Calu3 (cell line): ENCODE results near the gene CELSR1. TPM values are rescaled to one million over a fixed set of nuclear protein-coding genes. Genes with fewer than 3 reads are reported as not detected.

Source experiments
- BruUV-seq: library from RNA; stranded (reverse); fragments of 400-500 nt; replicated peaks from 2 replicates; lab custom pipeline; 2021; lab: Mats Ljungman, UMichigan
- CTCF ChIA-PET: fragments of 300-600 bp; sonication (Branson Sonifier 250); formaldehyde crosslinking; loops from one replicate; lab custom pipeline; 2022; ENCODE audit warnings: antibody characterized with exemption; lab: Charles Lee
- DNase-seq: peaks from one replicate; pipeline ENCODE4 v3.0.0; 2022
- H3K27ac Mint-ChIP-seq: one replicate; pipeline ENCODE4 v1.8.0; 2022; ENCODE audit warnings: mixed read lengths; ENCODE audit not compliant: unreplicated experiment
- H3K27me3 Mint-ChIP-seq: one replicate; pipeline ENCODE4 v1.8.0; 2022; ENCODE audit warnings: mixed read lengths; ENCODE audit not compliant: unreplicated experiment
- H3K36me3 Mint-ChIP-seq: one replicate; pipeline ENCODE4 v1.8.0; 2022; ENCODE audit warnings: mild to moderate bottlenecking, moderate library complexity, mixed read lengths; ENCODE audit not compliant: insufficient read depth, unreplicated experiment
- H3K4me1 Mint-ChIP-seq: one replicate; pipeline ENCODE4 v1.8.0; 2022; ENCODE audit warnings: mild to moderate bottlenecking, low read depth, mixed read lengths; ENCODE audit not compliant: unreplicated experiment
- H3K4me3 Mint-ChIP-seq: one replicate; pipeline ENCODE4 v1.8.0; 2022; ENCODE audit warnings: mild to moderate bottlenecking, low read depth, moderate library complexity, mixed read lengths; ENCODE audit not compliant: unreplicated experiment
- H3K9me3 Mint-ChIP-seq: one replicate; pipeline ENCODE4 v1.8.0; 2022; ENCODE audit warnings: low read depth, mixed read lengths; ENCODE audit not compliant: unreplicated experiment
- intact Hi-C: fragments of 100-400 bp; cut with micrococcal nuclease; formaldehyde crosslinking; loops from one replicate; pipeline ENCODE4 v1.10.0; 2022; ENCODE audit not compliant: unreplicated experiment
- total RNA-seq: library from RNA; stranded (reverse); gene quantifications from 2 replicates; pipeline ENCODE4 v1.2.3, GENCODE V29; 2022
- TF ChIP-seq, protein P1 (sequence below): fragments of 200-600 bp; IDR thresholded peaks from one replicate; pipeline ENCODE4 v1.8.0; 2022; ENCODE audit warnings: antibody characterized with exemption; ENCODE audit not compliant: unreplicated experiment

CELSR1 gene
- total RNA-seq, 1 experiment from 2014 or later, result 45.5 TPM

DNA sequence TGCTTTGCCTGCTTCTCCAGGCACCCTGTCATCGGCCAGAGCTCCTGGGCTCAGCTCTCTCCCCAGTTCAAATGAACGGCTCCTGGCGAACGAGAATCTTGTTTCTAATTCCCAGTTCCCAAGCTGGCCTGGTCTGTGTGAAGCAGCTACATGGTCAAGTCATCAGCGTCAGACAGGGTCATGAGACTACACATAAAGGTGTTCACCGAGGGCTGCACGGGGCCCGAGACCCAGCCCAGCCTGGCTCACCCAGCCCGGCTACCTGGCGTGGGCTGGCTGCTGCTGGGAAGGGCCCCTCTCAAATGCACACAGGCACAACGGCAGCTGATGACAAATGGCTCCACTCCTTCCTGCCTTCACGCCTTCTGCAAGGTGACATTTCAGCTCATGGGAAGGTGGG lies 14.6 kb upstream of the CELSR1 start:
- Mint-ChIP-seq H3K9me3 (peaks cover 2% of the 10 kb centered on the region), H3K27me3 (peaks cover 29% of the 10 kb centered on the region), H3K4me1 (peaks cover 20% of the 10 kb centered on the region), H3K4me3 (no peak overlapping the region), H3K36me3 (peaks cover 11% of the 10 kb centered on the region), H3K27ac (no peak overlapping the region)
- intact Hi-C loops, result no loop called here
- no TSS peak for BruUV-seq
- CTCF ChIA-PET, result interaction anchor here (1.0 kb wide), 1 partner anchor 12 kb away, joined by 4 read pairs; no protein-coding TSS in a partner anchor
- DNase-seq, result no peak
- TF ChIP-seq, protein P1, sequence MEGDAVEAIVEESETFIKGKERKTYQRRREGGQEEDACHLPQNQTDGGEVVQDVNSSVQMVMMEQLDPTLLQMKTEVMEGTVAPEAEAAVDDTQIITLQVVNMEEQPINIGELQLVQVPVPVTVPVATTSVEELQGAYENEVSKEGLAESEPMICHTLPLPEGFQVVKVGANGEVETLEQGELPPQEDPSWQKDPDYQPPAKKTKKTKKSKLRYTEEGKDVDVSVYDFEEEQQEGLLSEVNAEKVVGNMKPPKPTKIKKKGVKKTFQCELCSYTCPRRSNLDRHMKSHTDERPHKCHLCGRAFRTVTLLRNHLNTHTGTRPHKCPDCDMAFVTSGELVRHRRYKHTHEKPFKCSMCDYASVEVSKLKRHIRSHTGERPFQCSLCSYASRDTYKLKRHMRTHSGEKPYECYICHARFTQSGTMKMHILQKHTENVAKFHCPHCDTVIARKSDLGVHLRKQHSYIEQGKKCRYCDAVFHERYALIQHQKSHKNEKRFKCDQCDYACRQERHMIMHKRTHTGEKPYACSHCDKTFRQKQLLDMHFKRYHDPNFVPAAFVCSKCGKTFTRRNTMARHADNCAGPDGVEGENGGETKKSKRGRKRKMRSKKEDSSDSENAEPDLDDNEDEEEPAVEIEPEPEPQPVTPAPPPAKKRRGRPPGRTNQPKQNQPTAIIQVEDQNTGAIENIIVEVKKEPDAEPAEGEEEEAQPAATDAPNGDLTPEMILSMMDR, result no peak

GRCh38 chr22:46551321-46551720 lies 13.9 kb upstream of the CELSR1 start:
- H3K27me3 Mint-ChIP-seq, result peaks cover 22% of the 10 kb centered on the region
- H3K36me3 Mint-ChIP-seq, result peaks cover 15% of the 10 kb centered on the region
- peaks cover 27% of the 10 kb centered on the region for H3K4me1 Mint-ChIP-seq
- H3K4me3 Mint-ChIP-seq, result no peak overlapping the region
- CTCF ChIA-PET, result no interaction called here
- H3K27ac Mint-ChIP-seq, result no peak overlapping the region
- TF ChIP-seq, protein P1, result no peak
- intact Hi-C loops, result no loop called here
- no TSS peak for BruUV-seq
- DNase-seq, result no peak
- peaks cover 2% of the 10 kb centered on the region for H3K9me3 Mint-ChIP-seq

GRCh38 chr22:46549971-46550641 lies 12.7 kb upstream of the CELSR1 start:
- Mint-ChIP-seq H3K27ac (peak overlapping the region; percentile 18), H3K4me1 (peaks cover 33% of the 10 kb centered on the region), H3K4me3 (no peak overlapping the region), H3K27me3 (peaks cover 16% of the 10 kb centered on the region), H3K9me3 (peaks cover 2% of the 10 kb centered on the region), H3K36me3 (peaks cover 15% of the 10 kb centered on the region)
- DNase-seq, result no peak
- TF ChIP-seq, protein P1, result no peak
- CTCF ChIA-PET, result no interaction called here
- no TSS peak for BruUV-seq
- intact Hi-C loops, result no loop called here

DNA sequence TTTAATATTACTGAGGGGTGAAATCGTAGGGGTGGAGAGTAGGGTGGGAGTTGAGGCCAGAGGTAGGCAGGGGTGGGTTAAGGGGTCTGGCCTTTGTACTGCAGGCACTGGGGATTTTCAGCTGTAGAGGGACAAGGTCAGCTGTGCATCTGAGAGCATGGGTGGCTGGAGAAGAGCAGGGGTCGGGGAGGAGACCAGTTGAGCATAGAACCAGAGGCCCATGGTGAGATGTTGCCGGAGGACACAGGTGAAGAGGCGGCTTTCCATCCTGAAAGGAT lies 12.1 kb upstream of the CELSR1 start:
- Mint-ChIP-seq H3K4me1 (peaks cover 33% of the 10 kb centered on the region), H3K36me3 (peaks cover 15% of the 10 kb centered on the region), H3K27me3 (peaks cover 9% of the 10 kb centered on the region), H3K27ac (peak overlapping the region; percentile 18), H3K4me3 (no peak overlapping the region), H3K9me3 (peaks cover 2% of the 10 kb centered on the region)
- no peak for DNase-seq
- BruUV-seq, result no TSS peak
- intact Hi-C loops, result no loop called here
- TF ChIP-seq, protein P1, result no peak
- CTCF ChIA-PET, result no interaction called here
